Measurements from ENCODE around the gene SH3TC1. TPM values are rescaled to one million over a fixed set of nuclear protein-coding genes. Genes with fewer than 3 reads are reported as not detected.

The SH3TC1 gene
- total and polyA plus RNA-seq, 2 donors from 2014 or later: 43.1 to 127 TPM

DNA sequence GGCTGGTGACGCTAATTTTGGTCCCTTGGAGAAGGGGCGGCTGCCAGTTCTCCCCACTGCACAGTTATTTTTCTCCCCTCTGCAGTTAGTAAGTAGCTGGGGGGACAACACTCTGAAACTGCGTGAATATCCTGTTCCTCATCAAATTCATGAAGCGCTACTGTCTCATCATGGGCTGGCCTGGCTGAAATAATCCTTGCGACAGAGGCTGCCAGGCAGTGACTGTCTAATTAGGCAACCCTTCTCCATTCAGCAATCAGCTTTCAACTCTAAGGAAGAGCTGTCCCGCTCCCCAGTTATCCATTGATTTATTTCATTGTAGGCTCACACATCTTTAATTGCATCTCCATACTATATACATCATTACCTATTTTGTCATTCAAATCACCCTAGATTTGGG lies 8.2 kb downstream of the SH3TC1 start:
- no peak for TF ChIP-seq CTCF (IDR thresholded peaks at IDR 0.05; ENCODE audit: borderline replicate concordance, extremely low read depth, insufficient read depth)
- Histone ChIP-seq H3K27ac (ENCODE audit: low read depth in 2 of 2, low read length in 2 of 2) (no peak overlapping the region), H3K9me3 (ENCODE audit: control insufficient read depth in 2 of 3, insufficient read depth in 1 of 3, low read length in 3 of 3) (no peaks in the 10 kb centered on the region), H3K4me1 (ENCODE audit: control insufficient read depth in 2 of 3, insufficient read depth in 2 of 3, low read depth in 1 of 3, low read length in 3 of 3) (peaks cover 0 to 21% (median 9%) of the 10 kb centered on the region in 3 donors), H3K36me3 (ENCODE audit: control insufficient read depth in 2 of 3, insufficient read depth in 3 of 3, low read length in 3 of 3) (peaks cover 0 to 16% (median 13%) of the 10 kb centered on the region in 3 donors), H3K27me3 (ENCODE audit: control insufficient read depth, insufficient read depth, low read length) (no peaks in the 10 kb centered on the region), H3K4me3 (ENCODE audit: low read length in 3 of 3) (no peak overlapping the region), H3K9ac (ENCODE audit: low read length in 3 of 3) (no peak overlapping the region)
- FAIRE-seq (no peak), DNase-seq (no peak)
- intact Hi-C loops (cut with DNase I): no loop called here

GRCh38 chr4:8208565-8208964 lies 9.5 kb downstream of the SH3TC1 start:
- peaks cover 0 to 21% (median 16%) of the 10 kb centered on the region in 3 donors for H3K36me3 ChIP-seq (ENCODE audit: control insufficient read depth in 2 of 3, insufficient read depth in 3 of 3, low read length in 3 of 3)
- DNase-seq: no peak
- H3K9ac ChIP-seq (ENCODE audit: low read length in 3 of 3): no peak overlapping the region
- no peak for FAIRE-seq
- H3K4me1 ChIP-seq (ENCODE audit: control insufficient read depth in 2 of 3, insufficient read depth in 2 of 3, low read depth in 1 of 3, low read length in 3 of 3): peaks cover 0 to 11% (median 9%) of the 10 kb centered on the region in 3 donors
- no peak overlapping the region for H3K4me3 ChIP-seq (ENCODE audit: low read length in 3 of 3)
- intact Hi-C loops (cut with DNase I): no loop called here
- H3K27me3 ChIP-seq (ENCODE audit: control insufficient read depth, insufficient read depth, low read length): no peaks in the 10 kb centered on the region
- no peak for TF ChIP-seq CTCF (IDR thresholded peaks at IDR 0.05; ENCODE audit: borderline replicate concordance, extremely low read depth, insufficient read depth)
- H3K27ac ChIP-seq (ENCODE audit: low read depth in 2 of 2, low read length in 2 of 2): no peak overlapping the region
- H3K9me3 ChIP-seq (ENCODE audit: control insufficient read depth in 2 of 3, insufficient read depth in 1 of 3, low read length in 3 of 3): no peaks in the 10 kb centered on the region

DNA sequence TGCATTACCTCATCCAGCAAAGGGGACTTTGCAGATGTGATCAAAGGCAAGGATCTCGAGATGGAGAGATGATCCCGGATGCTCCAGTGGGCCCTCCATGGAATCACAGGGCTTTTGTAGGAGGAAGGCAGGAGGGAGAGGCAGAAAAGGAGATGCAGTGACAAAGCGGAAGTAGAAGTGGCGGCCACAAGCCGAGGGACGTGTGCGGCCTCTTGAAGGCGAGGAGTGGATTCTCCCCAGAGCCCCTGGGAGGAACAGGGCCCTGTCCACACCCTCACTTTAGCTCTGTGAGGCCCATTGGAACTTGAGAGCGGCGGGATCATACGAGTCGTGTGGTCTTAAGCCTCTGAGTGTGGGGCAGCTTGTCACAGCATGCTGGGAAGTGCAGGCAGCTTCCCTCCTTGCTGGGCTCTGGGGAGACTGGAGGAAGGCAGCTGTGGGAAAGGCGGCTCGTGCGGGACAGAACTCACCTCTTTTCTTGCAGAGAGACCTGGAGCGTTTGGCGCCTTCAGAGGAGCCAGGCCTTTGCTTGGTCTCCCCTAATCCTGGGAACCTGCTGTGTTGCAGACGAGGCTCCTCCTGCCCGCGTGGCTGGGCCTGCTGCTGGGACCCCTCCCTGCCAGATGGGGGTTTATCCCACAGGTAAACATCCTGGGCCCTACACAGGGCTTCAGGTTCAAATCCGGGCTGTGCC lies 10.2 kb downstream of the SH3TC1 start:
- intact Hi-C loops (cut with DNase I): no loop called here
- no peak overlapping the region for H3K27ac ChIP-seq (ENCODE audit: low read depth in 2 of 2, low read length in 2 of 2)
- H3K9ac ChIP-seq (ENCODE audit: low read length in 3 of 3): no peak overlapping the region
- FAIRE-seq: no peak
- peaks cover 0 to 9% (median 8%) of the 10 kb centered on the region in 3 donors for H3K4me1 ChIP-seq (ENCODE audit: control insufficient read depth in 2 of 3, insufficient read depth in 2 of 3, low read depth in 1 of 3, low read length in 3 of 3)
- TF ChIP-seq CTCF (IDR thresholded peaks at IDR 0.05; ENCODE audit: borderline replicate concordance, extremely low read depth, insufficient read depth): no peak
- no peak overlapping the region for H3K4me3 ChIP-seq (ENCODE audit: low read length in 3 of 3)
- peak in 1 of 5 donors; percentile 61 for DNase-seq
- peaks cover 0 to 21% (median 16%) of the 10 kb centered on the region in 3 donors for H3K36me3 ChIP-seq (ENCODE audit: control insufficient read depth in 2 of 3, insufficient read depth in 3 of 3, low read length in 3 of 3)
- H3K9me3 ChIP-seq (ENCODE audit: control insufficient read depth in 2 of 3, insufficient read depth in 1 of 3, low read length in 3 of 3): no peaks in the 10 kb centered on the region
- no peaks in the 10 kb centered on the region for H3K27me3 ChIP-seq (ENCODE audit: control insufficient read depth, insufficient read depth, low read length)
